Putamen (tissue), 1 donor: ENCODE results near the gene ZNF236.
"Not testable (repeated sequence)": the region's sequence is repeated elsewhere in the genome, so short reads cannot be mapped to it uniquely, and the experiment has no call there.

Experiments
- DNase-seq: peaks from one replicate; pipeline ENCODE4 v3.0.0-alpha.2; 2016; ENCODE audit warnings: low spot score

The ZNF236 gene

DNA sequence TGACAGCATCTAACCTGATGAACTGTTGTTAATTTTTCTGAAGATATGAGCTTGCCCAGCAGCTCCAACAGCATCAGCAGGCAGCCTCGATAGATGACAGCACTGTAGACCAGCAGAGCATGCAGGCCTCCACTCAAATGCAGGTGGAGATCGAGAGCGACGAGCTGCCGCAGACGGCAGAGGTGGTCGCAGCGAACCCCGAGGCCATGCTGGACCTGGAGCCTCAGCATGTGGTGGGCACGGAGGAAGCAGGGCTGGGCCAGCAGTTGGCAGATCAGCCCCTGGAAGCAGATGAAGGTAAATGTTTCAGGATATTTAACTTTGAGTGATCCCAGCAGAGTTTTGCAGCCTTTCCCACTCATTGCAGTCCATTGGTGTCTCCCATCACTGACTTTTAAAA lies 85.9 kb downstream of the ZNF236 start:
- DNase-seq = no peak

GRCh38 chr18:76909439-76909838 lies 87.1 kb downstream of the ZNF236 start:
- DNase-seq = no peak

DNA sequence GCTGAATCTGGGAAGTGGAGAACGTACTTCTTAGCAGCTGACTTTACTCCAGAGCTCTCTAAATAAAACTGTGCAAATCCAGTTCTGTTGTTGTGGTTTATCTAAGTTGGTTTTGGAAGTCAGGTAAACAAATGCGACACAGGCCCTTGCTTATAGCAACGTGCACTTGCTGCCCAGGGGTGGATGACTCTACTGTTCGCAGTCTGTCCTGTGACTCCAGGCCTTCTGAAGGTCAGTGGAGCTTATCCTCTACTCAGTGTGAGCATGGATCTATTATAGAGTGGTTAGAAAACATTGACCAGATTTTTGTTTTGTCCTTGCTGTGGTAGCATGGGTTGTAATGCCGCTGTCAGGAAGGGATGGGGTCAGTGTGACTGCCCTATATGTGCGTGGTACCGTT lies 89.1 kb downstream of the ZNF236 start:
- DNase-seq = no peak

GRCh38 chr18:76913583-76913982 lies 91.2 kb downstream of the ZNF236 start:
- DNase-seq = no peak

DNA sequence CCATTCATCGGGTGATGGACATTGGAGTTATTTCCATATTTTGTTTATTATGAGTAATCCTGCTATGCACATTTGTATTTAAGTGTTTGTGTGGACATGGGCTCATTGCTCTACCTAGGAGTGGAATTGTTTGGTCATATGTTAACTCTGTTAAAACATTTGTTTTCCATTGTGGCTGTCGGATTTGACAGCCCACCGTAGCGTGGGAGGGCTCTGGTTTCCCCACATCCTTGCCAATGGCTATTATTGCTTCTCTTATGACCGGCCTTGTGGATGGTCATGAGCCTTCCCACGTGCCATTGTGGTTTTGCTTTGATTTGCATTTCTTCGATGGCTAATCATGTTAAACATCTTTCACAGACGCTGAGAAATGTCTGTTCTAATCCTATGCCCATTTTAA lies 92.0 kb downstream of the ZNF236 start:
- no peak for DNase-seq

- DNase-seq = no peak
Observed at GRCh38 chr18:76914796-76915195, 92.4 kb downstream of the ZNF236 start.

DNA sequence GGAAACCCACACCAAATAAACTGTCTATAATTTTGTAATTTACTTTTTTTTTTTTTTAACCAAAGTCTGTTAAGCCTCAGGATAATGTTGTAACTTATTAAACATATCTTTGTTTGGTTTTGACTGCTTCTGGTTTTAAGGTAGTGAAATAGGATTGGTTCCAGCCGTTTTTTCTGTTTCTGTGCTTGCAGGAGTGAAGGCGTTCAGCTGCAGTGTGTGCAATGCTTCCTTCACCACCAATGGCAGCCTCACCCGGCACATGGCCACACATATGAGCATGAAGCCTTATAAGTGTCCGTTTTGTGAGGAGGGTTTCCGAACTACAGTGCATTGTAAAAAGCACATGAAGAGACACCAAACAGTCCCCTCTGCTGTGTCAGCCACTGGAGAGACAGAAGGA lies 93.1 kb downstream of the ZNF236 start:
- no peak for DNase-seq

DNA sequence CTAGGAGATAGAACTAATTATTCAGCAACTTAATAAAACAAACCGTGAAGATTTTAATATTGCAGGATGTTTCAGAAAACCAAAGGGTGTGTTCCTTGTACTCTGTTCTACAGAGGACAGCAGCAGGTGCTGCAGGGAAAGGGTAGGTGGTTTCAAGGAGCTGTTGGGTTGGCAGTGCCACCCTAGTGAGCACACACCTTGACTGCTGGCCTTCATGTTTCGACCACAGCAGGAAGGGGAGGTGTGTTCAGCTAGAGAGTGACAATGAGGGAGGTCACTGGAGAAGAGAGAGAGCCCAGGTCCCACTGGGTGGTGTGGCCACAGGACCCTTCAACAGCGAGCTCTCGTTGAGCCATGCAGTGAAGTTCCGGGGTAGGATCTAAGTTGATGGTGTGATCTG lies 98.6 kb downstream of the ZNF236 start:
- DNase-seq = no peak

- DNase-seq = peak; percentile 82
Observed at GRCh38 chr18:76922107-76922506, 99.8 kb downstream of the ZNF236 start.

DNA sequence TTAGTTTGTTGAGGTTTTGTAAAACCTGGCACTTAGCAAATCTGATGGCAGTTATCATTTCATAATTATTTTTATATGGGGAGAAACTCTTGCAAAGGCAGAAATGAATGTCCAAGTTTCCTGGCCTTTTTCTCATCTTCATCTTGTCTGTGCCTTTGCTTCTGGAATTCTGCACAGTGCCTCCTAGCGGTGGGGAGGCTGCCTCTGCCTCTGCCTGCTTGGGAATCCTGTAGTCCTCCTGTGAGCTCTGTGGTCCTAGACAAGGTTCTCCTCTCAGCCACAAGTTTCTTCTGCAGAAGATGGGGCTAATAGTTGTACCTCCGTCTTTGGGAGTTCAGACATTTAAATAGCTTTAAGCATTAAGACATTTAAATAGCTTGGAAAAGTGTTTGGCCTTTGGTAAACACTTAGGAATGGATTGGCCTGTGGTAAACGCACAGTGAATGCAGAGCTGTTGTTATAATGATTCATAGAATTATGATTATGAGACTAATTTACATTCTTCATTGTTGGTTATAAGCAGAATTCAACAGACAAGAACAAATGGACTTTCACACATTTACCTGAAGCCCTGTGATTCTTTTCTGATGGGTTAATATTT lies 101.2 kb downstream of the ZNF236 start:
- DNase-seq = no peak

DNA sequence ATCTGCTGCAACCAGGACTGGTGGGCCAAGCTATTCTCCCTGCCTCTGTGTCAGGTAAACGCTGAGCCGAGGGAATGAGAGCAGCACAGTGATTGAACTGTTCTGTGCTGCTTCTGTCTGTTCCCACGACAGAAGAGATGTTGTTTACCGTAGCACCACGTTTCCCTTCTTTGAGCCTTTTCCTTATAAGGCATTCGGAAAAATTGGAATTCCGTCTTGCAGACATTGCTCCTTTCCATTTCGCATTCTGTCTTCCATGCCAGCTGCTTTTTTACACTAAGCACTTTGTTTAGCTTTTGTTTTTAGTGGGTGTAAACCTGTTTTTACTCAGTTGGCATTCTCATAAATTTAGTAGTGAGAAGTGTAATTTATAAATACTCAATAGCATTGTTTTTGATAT lies 103.1 kb downstream of the ZNF236 start:
- no peak for DNase-seq

DNA sequence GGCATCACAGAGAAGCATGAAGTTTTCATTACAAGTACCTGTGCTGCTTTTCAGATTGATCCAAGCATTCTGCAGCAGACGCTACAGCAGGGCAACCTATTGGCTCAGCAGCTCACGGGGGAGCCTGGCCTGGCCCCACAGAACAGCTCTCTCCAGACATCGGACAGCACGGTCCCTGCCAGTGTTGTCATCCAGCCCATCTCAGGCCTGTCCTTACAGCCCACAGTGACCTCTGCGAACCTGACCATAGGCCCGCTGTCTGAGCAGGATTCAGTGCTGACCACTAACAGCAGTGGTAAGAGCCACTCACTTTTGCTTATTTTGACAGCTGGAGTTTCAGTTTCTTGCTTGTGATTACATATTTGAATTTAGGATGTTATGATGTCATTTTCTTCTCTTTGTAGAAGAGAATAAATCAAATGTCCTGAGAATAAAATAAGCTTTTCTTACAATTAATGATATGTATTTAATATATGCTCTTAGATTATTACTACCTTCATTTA lies 104.9 kb downstream of the ZNF236 start:
- DNase-seq = no peak

- DNase-seq = no peak
Observed at GRCh38 chr18:76928179-76928868, 106.0 kb downstream of the ZNF236 start.

GRCh38 chr18:76931171-76931570 lies 108.8 kb downstream of the ZNF236 start:
- DNase-seq = no peak

- DNase-seq = no peak
Observed at GRCh38 chr18:76932026-76932819, 109.9 kb downstream of the ZNF236 start.

DNA sequence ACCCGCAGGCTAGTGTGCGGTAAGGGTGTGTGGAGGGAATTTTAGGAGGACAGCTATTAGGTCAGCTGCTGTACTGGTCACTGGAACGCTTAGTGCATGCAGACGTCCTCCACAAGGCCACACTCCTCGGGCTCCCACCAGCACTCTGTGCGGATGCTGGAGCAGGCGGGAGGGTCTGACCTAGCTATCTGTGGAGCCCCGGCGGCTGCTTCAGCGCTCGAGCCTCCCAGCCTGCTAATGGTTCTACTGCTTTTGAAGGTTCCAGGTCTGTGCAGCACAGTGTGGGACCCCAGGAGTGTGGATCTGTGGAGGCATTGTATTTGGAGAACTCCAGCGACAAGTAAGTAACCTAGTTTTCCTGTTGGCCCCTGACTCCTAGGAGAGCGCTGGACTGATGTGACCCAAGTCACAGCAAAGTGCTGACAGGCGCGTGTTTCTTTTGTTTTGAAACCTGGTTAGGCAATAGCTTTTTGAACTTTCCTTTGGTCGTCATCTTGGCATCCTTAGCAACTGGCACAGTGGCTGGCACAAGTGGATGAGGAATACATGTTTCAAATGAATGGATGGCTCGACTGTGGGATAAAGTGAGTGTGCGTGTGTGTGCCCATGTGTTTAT lies 113.5 kb downstream of the ZNF236 start:
- no peak for DNase-seq

GRCh38 chr18:76936877-76937276 lies 114.5 kb downstream of the ZNF236 start:
- no peak for DNase-seq

DNA sequence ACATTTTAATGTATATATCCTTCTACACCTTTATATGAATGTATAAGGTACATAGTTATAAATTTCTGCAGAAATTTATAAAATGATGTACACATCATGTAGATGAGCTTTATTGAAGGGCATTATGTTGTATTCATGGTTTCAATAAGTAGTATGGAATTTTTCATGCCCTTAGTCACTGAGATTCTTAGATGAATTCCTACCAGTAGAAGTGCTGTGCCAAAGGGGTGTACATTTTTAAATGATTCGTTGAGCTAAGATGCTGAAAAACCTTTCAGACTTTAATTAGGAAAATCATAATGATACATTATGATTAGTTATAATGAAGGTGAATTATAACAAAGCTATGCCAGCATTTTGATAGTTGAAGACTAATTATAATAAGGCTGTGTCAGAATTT lies 115.2 kb downstream of the ZNF236 start:
- DNase-seq = no peak

- DNase-seq = no peak
Observed at GRCh38 chr18:76938619-76939018, 116.3 kb downstream of the ZNF236 start.

GRCh38 chr18:76941284-76941683 lies 118.9 kb downstream of the ZNF236 start:
- no peak for DNase-seq

- DNase-seq = no peak
Observed at GRCh38 chr18:76943542-76944339, 121.4 kb downstream of the ZNF236 start.

- DNase-seq = not testable (repeated sequence)
Observed at GRCh38 chr18:76944346-76944745, 122.0 kb downstream of the ZNF236 start.
